A549 (cell line): ENCODE data around the gene EIF5A2.

Experiments used
- CBX8 ChIP-seq: fragments of 200-600 bp; sonication (generic); IDR thresholded peaks from 2 replicates; pipeline ENCODE4 v1.6.1; 2016
- CEBPB ChIP-seq, 2 experiments: fragments of >200 bp in 1 of 2; sonication (Bioruptor Twin) in 1 of 2; formaldehyde crosslinking in 1 of 2; IDR thresholded peaks; 2 replicates each; pipeline ENCODE4 v1.6.1; 2012 to 2016
- CTCF ChIP-seq: fragments of >200 bp; sonication (Bioruptor Twin); formaldehyde crosslinking; IDR thresholded peaks from 3 replicates; pipeline ENCODE4 v1.5.1; 2016
- ELK1 ChIP-seq: fragments of 150-350 bp; IDR thresholded peaks from 2 replicates; pipeline ENCODE4 v1.6.1; 2014; ENCODE audit warnings: low read depth, mild to moderate bottlenecking, low read length
- EP300 ChIP-seq, 2 experiments: fragments of >200 bp; sonication (Bioruptor Twin); formaldehyde crosslinking; IDR thresholded peaks; 2 replicates in 1 of 2; 3 replicates in 1 of 2; pipeline ENCODE4 v1.6.1; 2016 to 2017
- JUNB ChIP-seq: fragments of >200 bp; sonication (Bioruptor Twin); formaldehyde crosslinking; IDR thresholded peaks from 2 replicates; pipeline ENCODE4 v1.6.1; 2016
- MAFK ChIP-seq: fragments of 450-650 bp; IDR thresholded peaks from 2 replicates; pipeline ENCODE4 v1.6.1; 2014; ENCODE audit not compliant: partially characterized antibody
- MAX ChIP-seq: IDR thresholded peaks from 2 replicates; pipeline ENCODE4 v1.6.1; 2012
- MYC ChIP-seq: IDR thresholded peaks from 2 replicates; pipeline ENCODE4 v1.6.1; 2012; ENCODE audit warnings: mild to moderate bottlenecking, inconsistent platforms, low read length, improper control_type of control experiment, borderline replicate concordance

- TF ChIP-seq CBX8 (no peak), CTCF (no peak), EP300 (IDR thresholded peaks at IDR 0.05) (no peak), JUNB (no peak), CEBPB (IDR thresholded peaks at IDR 0.05) (peak in 1 of 2 experiments; percentile 23; a peak in 1 of 4 replicates), MAFK (no peak), ELK1 (no peak), MAX (no peak), MYC (no peak)
Measured at GRCh38 chr3:170907637-170908234, 701 bp downstream of the EIF5A2 start.
